Measurements from ENCODE around the gene ELF4.

The ELF4 gene

DNA sequence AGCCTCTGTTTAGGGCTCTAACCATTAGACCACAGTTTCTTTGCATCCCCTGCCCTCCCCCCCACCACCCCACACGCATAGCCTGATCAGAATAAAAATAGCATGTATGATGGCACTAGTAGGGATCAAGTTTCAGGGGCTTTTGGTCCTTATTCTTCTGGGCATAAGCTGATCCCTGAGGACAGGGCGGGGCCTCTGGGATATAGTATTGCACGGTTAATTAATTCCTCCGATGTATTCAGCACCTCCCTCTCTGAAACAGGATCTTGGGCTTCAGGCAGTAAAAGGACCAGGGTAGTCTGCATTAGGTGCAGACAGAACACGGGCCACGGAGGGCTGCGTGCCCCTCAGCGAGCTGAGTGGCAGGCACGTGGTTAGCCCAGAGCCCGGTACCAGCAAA lies 57.1 kb downstream of the ELF4 start:
- no peak for ATAC-seq
- TF ChIP-seq PPARA (CRISPR knock-in tag; IDR thresholded peaks at IDR 0.05; ENCODE audit: borderline replicate concordance), result no peak
- TF ChIP-seq ZNF8 (CRISPR knock-in tag; IDR thresholded peaks at IDR 0.05), result no peak
- TF ChIP-seq ZNF70 (CRISPR knock-in tag; IDR thresholded peaks at IDR 0.05), result no peak
- no peak for TF ChIP-seq ESRRG (CRISPR knock-in tag; IDR thresholded peaks at IDR 0.05)
- no peak for TF ChIP-seq ISL1 (CRISPR knock-in tag; IDR thresholded peaks at IDR 0.05)
- TF ChIP-seq, protein P1, sequence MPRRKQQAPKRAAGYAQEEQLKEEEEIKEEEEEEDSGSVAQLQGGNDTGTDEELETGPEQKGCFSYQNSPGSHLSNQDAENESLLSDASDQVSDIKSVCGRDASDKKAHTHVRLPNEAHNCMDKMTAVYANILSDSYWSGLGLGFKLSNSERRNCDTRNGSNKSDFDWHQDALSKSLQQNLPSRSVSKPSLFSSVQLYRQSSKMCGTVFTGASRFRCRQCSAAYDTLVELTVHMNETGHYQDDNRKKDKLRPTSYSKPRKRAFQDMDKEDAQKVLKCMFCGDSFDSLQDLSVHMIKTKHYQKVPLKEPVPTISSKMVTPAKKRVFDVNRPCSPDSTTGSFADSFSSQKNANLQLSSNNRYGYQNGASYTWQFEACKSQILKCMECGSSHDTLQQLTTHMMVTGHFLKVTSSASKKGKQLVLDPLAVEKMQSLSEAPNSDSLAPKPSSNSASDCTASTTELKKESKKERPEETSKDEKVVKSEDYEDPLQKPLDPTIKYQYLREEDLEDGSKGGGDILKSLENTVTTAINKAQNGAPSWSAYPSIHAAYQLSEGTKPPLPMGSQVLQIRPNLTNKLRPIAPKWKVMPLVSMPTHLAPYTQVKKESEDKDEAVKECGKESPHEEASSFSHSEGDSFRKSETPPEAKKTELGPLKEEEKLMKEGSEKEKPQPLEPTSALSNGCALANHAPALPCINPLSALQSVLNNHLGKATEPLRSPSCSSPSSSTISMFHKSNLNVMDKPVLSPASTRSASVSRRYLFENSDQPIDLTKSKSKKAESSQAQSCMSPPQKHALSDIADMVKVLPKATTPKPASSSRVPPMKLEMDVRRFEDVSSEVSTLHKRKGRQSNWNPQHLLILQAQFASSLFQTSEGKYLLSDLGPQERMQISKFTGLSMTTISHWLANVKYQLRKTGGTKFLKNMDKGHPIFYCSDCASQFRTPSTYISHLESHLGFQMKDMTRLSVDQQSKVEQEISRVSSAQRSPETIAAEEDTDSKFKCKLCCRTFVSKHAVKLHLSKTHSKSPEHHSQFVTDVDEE (CRISPR knock-in tag; IDR thresholded peaks at IDR 0.05), result no peak
- TF ChIP-seq, protein P2, sequence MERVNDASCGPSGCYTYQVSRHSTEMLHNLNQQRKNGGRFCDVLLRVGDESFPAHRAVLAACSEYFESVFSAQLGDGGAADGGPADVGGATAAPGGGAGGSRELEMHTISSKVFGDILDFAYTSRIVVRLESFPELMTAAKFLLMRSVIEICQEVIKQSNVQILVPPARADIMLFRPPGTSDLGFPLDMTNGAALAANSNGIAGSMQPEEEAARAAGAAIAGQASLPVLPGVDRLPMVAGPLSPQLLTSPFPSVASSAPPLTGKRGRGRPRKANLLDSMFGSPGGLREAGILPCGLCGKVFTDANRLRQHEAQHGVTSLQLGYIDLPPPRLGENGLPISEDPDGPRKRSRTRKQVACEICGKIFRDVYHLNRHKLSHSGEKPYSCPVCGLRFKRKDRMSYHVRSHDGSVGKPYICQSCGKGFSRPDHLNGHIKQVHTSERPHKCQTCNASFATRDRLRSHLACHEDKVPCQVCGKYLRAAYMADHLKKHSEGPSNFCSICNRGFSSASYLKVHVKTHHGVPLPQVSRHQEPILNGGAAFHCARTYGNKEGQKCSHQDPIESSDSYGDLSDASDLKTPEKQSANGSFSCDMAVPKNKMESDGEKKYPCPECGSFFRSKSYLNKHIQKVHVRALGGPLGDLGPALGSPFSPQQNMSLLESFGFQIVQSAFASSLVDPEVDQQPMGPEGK (CRISPR knock-in tag; IDR thresholded peaks at IDR 0.05; ENCODE audit: borderline replicate concordance), result no peak
- TF ChIP-seq, protein P3, sequence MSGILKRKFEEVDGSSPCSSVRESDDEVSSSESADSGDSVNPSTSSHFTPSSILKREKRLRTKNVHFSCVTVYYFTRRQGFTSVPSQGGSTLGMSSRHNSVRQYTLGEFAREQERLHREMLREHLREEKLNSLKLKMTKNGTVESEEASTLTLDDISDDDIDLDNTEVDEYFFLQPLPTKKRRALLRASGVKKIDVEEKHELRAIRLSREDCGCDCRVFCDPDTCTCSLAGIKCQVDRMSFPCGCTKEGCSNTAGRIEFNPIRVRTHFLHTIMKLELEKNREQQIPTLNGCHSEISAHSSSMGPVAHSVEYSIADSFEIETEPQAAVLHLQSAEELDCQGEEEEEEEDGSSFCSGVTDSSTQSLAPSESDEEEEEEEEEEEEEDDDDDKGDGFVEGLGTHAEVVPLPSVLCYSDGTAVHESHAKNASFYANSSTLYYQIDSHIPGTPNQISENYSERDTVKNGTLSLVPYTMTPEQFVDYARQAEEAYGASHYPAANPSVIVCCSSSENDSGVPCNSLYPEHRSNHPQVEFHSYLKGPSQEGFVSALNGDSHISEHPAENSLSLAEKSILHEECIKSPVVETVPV (CRISPR knock-in tag; IDR thresholded peaks at IDR 0.05), result no peak
- TF ChIP-seq RARB (CRISPR knock-in tag; IDR thresholded peaks at IDR 0.05), result no peak
- TF ChIP-seq TCF4 (CRISPR knock-in tag; IDR thresholded peaks at IDR 0.05; ENCODE audit: borderline replicate concordance), result no peak
- no peak for TF ChIP-seq TOX (CRISPR knock-in tag; IDR thresholded peaks at IDR 0.05; ENCODE audit: borderline replicate concordance)
- no peak for TF ChIP-seq SNAI2 (CRISPR knock-in tag; IDR thresholded peaks at IDR 0.05)
- TF ChIP-seq ZNF565 (CRISPR knock-in tag; conservative IDR thresholded peaks at IDR 0.05; ENCODE audit: low read depth), result no peak

DNA sequence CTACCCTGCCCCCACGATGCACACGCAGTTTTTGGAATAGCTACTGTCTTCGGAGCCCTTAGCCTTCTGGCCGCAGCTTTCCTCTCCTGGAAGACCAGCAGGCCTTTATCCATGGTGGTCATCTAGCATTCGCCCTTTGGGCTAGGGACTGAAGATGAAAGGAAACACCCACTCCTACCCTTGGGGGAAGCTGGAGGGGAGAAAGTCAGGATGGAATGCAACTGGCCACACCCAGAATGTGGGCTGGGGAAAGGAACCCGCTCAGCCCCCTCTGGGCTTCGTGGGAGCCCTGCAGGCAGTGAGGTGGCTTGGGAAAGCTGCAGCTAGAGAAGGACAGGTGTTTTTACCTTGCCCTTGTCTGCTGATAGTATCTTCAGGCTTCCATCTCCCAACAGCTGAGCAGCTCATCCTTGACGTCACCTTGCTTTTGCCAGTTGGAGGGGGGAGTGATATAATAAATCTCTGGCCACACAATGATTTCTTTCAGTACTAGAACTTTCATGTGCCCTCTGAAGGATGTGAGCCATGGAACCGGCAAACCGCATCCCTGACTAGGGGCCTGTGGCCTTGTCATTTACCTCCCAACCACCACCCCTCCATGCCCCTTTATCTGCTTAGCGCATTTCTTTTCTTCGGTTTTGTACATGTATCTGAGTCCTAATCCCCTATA lies 59.0 kb downstream of the ELF4 start:
- TF ChIP-seq ARNTL (CRISPR knock-in tag; IDR thresholded peaks at IDR 0.05; ENCODE audit: borderline replicate concordance, low read depth) (no peak), PPARA (CRISPR knock-in tag; IDR thresholded peaks at IDR 0.05; ENCODE audit: borderline replicate concordance) (no peak), SNAI2 (CRISPR knock-in tag; IDR thresholded peaks at IDR 0.05) (no peak), TOX (CRISPR knock-in tag; IDR thresholded peaks at IDR 0.05; ENCODE audit: borderline replicate concordance) (no peak), ZNF565 (CRISPR knock-in tag; conservative IDR thresholded peaks at IDR 0.05; ENCODE audit: low read depth) (no peak), ZFP30 (CRISPR knock-in tag; IDR thresholded peaks at IDR 0.05) (no peak), CSDC2 (CRISPR knock-in tag; IDR thresholded peaks at IDR 0.05) (no peak), BACH2 (CRISPR knock-in tag; IDR thresholded peaks at IDR 0.05; ENCODE audit: borderline replicate concordance) (no peak), ZC3H10 (CRISPR knock-in tag; IDR thresholded peaks at IDR 0.05) (no peak), ZFP3 (CRISPR knock-in tag; IDR thresholded peaks at IDR 0.05) (no peak), ZNF8 (CRISPR knock-in tag; IDR thresholded peaks at IDR 0.05) (no peak), ISL1 (CRISPR knock-in tag; IDR thresholded peaks at IDR 0.05) (no peak), OSR1 (CRISPR knock-in tag; IDR thresholded peaks at IDR 0.05) (no peak), TCF4 (CRISPR knock-in tag; IDR thresholded peaks at IDR 0.05; ENCODE audit: borderline replicate concordance) (no peak)
- TF ChIP-seq, protein P1 (CRISPR knock-in tag; IDR thresholded peaks at IDR 0.05), result no peak
- TF ChIP-seq, protein P2 (CRISPR knock-in tag; IDR thresholded peaks at IDR 0.05; ENCODE audit: borderline replicate concordance), result no peak
- ATAC-seq, result no peak
